Smooth muscle cell (in vitro differentiated cells): Measurements from ENCODE around the gene DMRTA2. TPM values are rescaled to one million over a fixed set of nuclear protein-coding genes. Genes with fewer than 3 reads are reported as not detected.

ENCODE experiments used
- DNase-seq: peaks from one replicate; lab custom pipeline; 2025; ENCODE audit not compliant: unreplicated experiment; lab: John Stamatoyannopoulos, UW
- H2AFZ ChIP-seq: fragments of 200-600 bp; sonication (generic); 2 replicates; pipeline ENCODE4 v1.6.0; 2016; ENCODE audit warnings: antibody characterized with exemption, low read depth, mild to moderate bottlenecking
- H3F3A ChIP-seq: fragments of 200-600 bp; sonication (generic); 2 replicates; pipeline ENCODE4 v1.6.0; 2017; ENCODE audit warnings: antibody characterized with exemption, low read depth
- H3K27ac ChIP-seq: fragments of 200-600 bp; sonication (generic); 2 replicates; pipeline ENCODE4 v1.5.1; 2016; ENCODE audit warnings: low read depth, mild to moderate bottlenecking
- H3K27me3 ChIP-seq: fragments of 200-600 bp; sonication (generic); 2 replicates; pipeline ENCODE4 v1.6.1; 2016; ENCODE audit warnings: low read depth, mild to moderate bottlenecking
- H3K36me3 ChIP-seq: fragments of 200-600 bp; sonication (generic); 2 replicates; pipeline ENCODE4 v1.5.1; 2016; ENCODE audit warnings: low read depth
- H3K4me1 ChIP-seq: fragments of 200-600 bp; sonication (generic); 2 replicates; pipeline ENCODE4 v1.5.1; 2016; ENCODE audit warnings: low read depth
- H3K4me2 ChIP-seq: fragments of 200-600 bp; sonication (generic); 2 replicates; pipeline ENCODE4 v1.6.0; 2016; ENCODE audit warnings: mild to moderate bottlenecking
- H3K4me3 ChIP-seq: fragments of 200-600 bp; sonication (generic); 2 replicates; pipeline ENCODE4 v1.5.1; 2016; ENCODE audit warnings: mild to moderate bottlenecking
- H3K79me2 ChIP-seq: fragments of 200-600 bp; sonication (generic); 2 replicates; pipeline ENCODE4 v1.6.0; 2016; ENCODE audit warnings: low read depth, mild to moderate bottlenecking
- H3K9ac ChIP-seq: fragments of 200-600 bp; sonication (generic); 2 replicates; pipeline ENCODE4 v1.6.0; 2016; ENCODE audit warnings: low read depth
- H3K9me3 ChIP-seq: fragments of 200-600 bp; sonication (generic); replicated peaks from 2 replicates; pipeline ENCODE4 v1.5.1; 2016; ENCODE audit warnings: low read depth
- H4K20me1 ChIP-seq: fragments of 200-600 bp; sonication (generic); 2 replicates; pipeline ENCODE4 v1.6.0; 2016; ENCODE audit warnings: low read depth
- CTCF ChIP-seq: fragments of 200-600 bp; sonication (generic); IDR thresholded peaks from 2 replicates; pipeline ENCODE4 v1.5.1; 2017; ENCODE audit warnings: borderline replicate concordance, mild to moderate bottlenecking, antibody characterized with exemption; ENCODE audit not compliant: insufficient read depth, poor library complexity, severe bottlenecking
- WGBS: methylation state at CpG from one replicate; pipeline ENCODE4 v1.1.7; 2016; ENCODE audit warnings: low lambda C conversion rate; 5-methylcytosine and 5-hydroxymethylcytosine counted together
- polyA plus RNA-seq: library from polyadenylated mRNA; unstranded; fragments of >200 nt; fragmentation: Nextera tagmentation; extraction: Ambion mirVana; gene quantifications from 2 replicates; pipeline ENCODE4 v1.2.1, GENCODE V29; 2016
- total RNA-seq: library from RNA; depleted of rRNA; stranded (reverse); fragments of >200 nt; gene quantifications from 2 replicates; pipeline ENCODE4 v1.2.3, GENCODE V29; 2014

The DMRTA2 gene
- total and polyA plus RNA-seq, 2 experiments from 2014 or later = 0.04 TPM; not detected in 1

DNA sequence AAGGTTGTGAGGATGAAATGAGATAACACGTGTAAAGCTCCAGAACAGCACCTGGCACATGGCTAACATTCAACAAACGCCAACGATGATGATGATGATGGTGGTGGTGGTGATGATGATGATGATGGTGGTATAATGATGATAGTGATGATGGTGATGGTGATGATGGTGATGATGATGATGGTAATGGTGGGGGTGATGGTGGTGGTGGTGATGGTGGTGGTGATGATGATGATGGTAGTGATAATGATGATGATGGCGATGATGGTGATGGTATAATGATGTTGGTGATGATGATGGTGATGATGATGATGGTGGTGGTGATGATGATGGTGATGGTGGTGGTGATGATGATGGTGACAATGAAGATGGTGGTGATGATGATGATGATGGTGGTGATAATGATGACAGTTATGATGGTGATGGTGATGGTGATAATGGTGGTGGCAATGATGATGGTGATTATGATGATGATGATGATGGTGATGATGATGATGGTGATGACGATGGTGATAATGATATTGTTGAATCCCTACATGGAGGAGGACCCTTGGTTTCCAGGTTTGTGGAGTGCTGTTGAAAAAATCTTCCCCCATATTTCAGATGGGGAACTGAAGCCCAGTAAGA, 54.1 kb downstream of the DMRTA2 start:
- Histone ChIP-seq H3K27me3 (peaks cover 26% of the 10 kb centered on the region), H3K9me3 (no peaks in the 10 kb centered on the region), H3K9ac (no peak overlapping the region), H3K27ac (no peak overlapping the region), H2AFZ (no peak overlapping the region), H3K4me2 (no peak overlapping the region), H3K4me1 (no peaks in the 10 kb centered on the region), H3F3A (no peaks in the 10 kb centered on the region), H3K36me3 (no peaks in the 10 kb centered on the region), H4K20me1 (no peaks in the 10 kb centered on the region), H3K4me3 (no peak overlapping the region), H3K79me2 (no peaks in the 10 kb centered on the region)
- DNase-seq = no peak
- TF ChIP-seq CTCF = no peak
- WGBS = 74% methylated on average over 5 of the region's 5 CpGs

- no peak overlapping the region for H3K4me3 ChIP-seq
- H2AFZ ChIP-seq = no peak overlapping the region
- no peak for DNase-seq
- no peaks in the 10 kb centered on the region for H4K20me1 ChIP-seq
- 24% methylated on average over 31 of the region's 31 CpGs for WGBS
- H3K27me3 ChIP-seq = peaks cover 26% of the 10 kb centered on the region
- no peaks in the 10 kb centered on the region for H3K36me3 ChIP-seq
- H3K79me2 ChIP-seq = no peaks in the 10 kb centered on the region
- TF ChIP-seq CTCF = peak; percentile 82
- H3K9ac ChIP-seq = no peak overlapping the region
- no peaks in the 10 kb centered on the region for H3K9me3 ChIP-seq
- peak overlapping the region; percentile 71 for H3K4me2 ChIP-seq
- no peak overlapping the region for H3K27ac ChIP-seq
- H3F3A ChIP-seq = no peaks in the 10 kb centered on the region
- no peaks in the 10 kb centered on the region for H3K4me1 ChIP-seq
These were observed 54.9 kb downstream of the DMRTA2 start for GRCh38 chr1:50368179-50369007.
